NCI-H2081 treated with DMSO at 0.1 percent for 48 hours (cell line): Measurements from ENCODE around the gene SF3A1.

Source experiments
- DNase-seq: peaks from one replicate; lab custom pipeline; 2025; lab: John Stamatoyannopoulos, UW

SF3A1 gene

DNA sequence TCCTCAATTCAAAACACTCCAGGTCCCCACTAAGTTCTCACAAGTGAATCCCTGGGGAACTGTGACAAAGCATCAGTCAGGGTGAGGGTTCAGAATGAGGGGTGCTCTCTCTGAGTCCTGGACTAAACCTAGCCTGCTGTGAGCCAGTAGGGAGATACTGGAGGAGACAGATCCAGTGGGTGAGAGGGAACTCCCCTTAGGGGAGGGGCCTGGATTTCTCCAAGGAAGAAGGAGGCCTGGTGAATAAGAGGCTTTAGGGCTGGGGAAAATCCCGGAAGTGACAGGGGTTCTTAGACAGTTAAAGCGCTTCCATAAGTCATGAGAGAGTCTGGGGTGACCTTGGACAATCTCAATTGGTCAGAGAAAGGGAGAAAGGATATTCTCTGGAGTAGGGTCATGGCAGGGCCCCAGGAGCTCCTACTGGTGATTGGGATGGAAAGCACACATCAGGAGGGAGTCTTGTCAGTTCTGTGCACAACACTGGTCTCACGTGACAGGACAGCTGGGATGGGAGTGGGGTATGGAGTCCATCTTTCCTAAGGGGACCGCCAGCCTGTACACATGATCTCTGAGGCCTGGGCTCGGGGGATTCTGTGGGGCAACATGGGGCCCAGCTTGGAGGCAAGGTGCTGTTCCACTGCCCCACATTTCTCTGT lies 31.5 kb downstream of the SF3A1 start:
- no peak for DNase-seq

DNA sequence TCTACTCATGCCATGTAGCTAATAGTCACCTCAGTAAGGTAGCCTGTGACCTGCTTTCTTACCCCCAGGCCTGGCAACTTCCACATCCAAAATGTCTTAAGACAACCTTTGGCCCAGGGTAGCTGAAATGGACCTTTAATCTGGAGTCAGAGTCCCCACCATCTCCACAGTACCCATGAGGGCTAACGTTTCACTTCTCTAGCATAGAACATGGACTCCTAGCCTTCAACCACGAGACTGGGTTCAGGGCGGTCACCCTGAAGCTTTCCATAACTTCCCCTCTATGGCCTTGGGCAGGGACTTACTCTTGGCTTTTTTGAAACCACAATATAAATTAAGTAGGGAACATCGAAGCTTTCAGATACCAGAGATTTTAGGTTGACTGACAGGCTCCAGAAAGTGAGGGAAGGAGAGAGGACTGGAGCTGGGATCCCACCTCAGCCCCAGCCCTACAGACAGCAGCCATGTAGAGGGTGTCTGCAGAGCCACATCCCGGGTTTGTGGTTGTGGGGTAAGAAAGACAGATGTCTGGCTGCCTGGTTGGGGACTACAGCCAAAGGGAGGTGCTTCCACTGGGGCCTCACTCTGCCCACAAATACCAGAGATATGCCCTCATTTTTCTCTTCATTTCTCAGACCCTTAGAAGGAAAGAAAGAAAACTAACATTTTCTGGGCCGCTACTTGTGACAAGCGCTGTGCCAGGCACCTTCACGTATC lies 32.5 kb downstream of the SF3A1 start:
- DNase-seq: no peak

DNA sequence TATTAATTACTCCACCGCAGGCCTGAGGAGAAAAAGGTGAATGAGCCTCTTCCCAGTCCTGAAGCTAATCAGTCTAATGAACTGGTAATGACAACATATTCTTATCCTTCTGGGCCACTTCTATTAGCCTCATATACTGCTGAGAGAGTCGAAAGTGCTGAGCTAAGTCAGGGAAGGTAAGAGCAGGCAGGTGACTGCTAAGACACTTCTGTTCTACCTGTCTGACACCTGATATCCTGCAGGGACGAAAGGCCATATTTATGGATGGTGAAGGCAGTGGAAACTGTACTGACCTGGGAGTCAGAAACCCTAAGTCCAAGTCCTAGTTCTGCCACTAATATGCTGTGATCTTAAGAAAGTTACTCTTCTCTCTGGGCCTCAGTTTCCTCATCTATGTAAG lies 33.4 kb downstream of the SF3A1 start:
- DNase-seq: no peak

DNA sequence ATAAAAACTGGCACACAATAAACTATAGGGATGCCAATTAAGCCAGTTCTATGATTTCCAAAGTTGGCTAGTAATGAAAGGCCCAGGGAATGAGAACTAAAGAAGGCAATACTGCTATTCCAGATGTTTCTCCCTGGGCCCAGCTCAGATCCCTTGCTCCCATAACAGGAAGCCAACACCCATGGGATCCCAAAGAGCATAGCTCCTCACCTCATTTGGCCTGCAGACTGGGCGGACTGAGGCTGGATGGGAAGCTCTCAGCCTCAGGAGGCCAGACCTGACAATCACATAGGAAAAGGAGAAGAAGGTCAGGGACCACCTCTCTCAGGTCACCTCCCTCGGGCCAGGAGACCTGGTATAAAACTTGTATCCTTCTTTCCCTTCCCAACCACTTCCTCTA lies 35.2 kb downstream of the SF3A1 start:
- DNase-seq: no peak

DNA sequence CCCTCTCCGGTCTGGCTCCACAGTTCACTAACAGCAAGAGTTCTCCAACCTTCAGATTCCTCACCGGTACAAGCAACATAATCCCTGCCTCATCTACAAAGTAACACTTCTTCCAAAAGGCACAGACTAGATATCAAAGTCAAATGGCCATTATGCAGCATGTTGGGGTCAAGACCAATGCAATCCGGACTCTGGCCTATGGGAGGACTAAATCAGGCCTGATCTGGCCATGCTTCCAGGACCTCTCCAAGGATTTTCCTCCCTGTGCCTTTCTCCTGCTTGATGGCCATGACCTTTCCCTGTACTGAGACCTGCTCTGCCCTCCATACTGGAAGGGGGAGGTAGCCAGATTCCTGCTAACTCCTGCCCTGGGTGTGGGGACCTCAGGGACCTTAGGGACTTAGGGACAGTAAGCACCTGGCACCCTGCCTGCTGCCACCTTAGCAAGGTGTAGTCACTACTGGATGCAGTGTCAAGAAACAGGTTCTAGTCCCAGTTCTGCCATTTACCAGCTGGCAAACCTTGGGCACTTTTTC lies 36.6 kb downstream of the SF3A1 start:
- no peak for DNase-seq

DNA sequence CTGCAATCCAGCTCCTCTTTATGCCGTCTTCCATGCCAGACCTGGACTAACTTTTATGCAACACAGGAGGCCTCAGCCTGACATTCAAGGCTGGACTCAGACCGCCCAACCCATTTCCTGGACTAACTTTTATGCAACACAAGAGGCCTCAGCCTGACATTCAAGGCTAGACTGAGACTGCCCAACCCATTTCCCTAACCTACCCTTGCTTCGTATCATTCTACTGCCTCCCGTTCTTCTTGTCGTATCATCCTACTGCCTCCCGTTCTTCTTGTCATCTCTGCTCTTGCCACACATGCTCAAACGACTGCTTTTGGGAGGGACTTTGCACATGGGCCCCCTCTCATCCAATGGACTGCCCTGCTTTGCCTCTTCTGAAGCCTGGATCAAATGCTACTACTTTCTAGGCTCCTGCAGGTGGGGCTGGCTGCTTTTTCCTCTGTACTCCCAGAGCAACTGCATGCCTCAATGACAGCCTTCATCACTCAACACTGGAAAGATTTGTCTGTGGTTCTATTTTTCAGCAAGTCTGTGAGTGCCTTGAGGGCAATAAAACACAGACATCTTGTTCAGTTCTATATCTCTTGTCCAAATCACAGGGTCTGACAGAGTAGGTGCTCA lies 37.8 kb downstream of the SF3A1 start:
- no peak for DNase-seq

DNA sequence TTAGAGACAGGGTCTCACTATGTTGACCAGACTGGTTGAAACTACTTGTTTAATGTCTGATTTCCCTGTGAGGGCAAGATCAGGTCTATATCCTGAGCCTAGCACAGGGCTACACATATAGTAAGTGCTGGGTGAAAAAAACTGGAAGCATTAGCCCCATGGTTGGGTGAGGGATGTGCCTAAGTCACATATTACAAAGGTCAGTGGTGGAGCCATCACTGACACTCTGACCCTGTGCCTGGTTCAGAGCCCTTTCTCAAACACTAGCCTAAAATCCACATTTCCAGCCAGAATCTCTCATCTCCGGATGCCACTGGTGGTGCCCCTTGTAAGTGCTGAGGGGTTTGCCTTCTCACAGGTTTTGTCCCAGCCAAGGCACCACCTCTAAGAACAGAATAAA lies 38.9 kb downstream of the SF3A1 start:
- no peak for DNase-seq

DNA sequence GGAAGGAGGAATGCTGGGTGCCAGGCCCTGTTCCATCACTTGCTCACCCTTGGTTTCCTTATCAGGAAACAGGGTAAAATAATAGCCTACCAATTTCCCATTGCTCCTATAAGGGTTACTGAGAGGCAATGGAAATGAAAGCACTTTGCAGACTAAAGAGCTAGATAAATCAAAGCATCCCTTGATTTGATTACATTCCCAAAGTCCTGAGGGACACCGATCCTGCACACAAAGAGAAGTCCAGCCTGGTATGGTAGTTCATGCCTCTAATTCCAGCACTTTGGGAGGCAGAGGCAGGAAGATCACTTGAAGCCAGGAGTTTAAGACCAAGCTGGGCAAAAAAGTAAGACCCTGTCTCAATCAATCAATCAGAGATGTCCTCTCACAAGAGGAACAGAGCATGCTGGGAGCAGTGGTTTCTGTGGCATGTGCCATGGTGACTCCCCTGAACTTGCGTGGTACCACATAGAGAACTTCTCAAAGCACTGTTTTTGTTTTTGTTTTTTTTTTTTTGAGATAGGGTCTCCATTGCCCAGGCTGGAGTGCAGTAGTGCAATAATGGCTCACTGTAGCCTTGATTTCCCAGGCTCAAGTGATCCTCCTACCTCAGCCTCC lies 40.6 kb downstream of the SF3A1 start:
- DNase-seq: no peak

DNA sequence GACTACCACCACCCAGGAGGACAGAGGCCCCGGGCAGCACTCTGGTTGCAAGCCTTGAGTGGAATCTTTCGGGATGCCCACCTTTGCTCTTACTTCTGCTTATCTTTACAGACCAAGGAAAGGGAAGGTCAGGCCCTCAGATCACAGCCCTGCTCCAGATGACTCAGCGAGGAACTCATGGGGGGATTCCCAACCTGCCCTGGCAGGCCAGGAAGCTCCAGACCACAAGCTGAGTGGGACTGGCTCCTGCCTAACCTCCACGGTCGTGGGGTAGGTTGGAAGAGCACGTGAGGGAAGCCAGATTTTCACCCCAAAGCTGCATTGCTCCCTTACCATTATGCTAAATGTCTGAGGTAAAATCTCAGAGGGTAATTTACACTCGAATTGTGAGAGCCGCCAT lies 41.8 kb downstream of the SF3A1 start:
- no peak for DNase-seq

DNA sequence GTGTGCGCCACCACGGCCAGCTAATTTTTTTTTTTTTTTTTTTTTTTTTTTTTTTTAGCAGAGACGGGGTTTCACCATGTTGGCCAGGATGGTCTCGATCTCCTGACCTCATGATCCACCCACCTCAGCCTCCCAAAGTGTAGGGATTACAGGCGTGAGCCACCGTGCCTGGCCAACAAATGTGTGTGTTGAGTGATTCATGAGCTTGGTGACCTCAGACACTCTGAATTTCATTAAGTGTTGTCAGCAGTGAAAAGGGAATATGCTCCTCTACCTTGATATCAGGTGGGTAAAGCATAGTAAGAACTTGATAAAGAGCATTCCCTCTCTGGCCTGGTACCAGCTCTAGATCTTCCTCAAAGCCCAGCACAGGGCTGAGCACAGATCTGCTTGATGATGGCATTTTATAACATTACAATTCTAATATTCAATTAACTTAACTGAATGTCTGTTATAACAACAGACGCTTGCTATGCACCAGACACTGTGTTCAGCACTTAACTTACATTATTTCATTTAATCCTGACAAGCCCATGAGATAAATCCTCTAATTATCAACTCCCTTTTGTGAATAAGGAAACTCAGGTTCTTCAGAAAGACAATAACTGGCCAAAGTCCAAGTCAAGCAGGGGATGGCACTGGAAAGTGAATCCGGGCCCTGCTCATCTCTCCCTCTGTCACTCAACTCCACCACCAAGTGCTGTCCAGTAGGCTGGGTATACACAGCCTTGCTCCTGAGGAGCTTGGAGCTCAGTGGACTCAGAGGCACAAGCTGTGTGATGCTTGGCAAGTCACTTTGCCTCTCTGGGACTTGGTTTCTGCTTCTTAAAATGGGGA lies 42.9 kb downstream of the SF3A1 start:
- no peak for DNase-seq

DNA sequence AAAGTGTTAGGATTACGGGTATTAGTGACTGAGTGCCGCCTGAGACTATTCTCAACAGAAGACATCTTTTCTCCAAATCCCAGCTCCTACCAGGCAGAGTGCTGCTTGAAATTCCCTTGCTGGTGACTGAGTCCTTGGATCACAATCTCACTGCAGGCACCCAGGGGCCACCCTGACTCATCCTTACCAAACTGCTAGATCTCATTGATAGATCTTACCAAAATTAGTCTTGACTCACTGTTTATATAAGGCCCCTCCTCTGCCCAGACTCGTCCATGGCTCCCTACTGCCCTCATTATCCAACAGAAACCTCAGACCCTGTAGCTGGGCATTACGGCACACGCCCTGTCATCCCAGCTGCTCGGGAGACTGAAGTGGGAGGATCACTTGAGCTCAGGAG lies 44.6 kb downstream of the SF3A1 start:
- no peak for DNase-seq

DNA sequence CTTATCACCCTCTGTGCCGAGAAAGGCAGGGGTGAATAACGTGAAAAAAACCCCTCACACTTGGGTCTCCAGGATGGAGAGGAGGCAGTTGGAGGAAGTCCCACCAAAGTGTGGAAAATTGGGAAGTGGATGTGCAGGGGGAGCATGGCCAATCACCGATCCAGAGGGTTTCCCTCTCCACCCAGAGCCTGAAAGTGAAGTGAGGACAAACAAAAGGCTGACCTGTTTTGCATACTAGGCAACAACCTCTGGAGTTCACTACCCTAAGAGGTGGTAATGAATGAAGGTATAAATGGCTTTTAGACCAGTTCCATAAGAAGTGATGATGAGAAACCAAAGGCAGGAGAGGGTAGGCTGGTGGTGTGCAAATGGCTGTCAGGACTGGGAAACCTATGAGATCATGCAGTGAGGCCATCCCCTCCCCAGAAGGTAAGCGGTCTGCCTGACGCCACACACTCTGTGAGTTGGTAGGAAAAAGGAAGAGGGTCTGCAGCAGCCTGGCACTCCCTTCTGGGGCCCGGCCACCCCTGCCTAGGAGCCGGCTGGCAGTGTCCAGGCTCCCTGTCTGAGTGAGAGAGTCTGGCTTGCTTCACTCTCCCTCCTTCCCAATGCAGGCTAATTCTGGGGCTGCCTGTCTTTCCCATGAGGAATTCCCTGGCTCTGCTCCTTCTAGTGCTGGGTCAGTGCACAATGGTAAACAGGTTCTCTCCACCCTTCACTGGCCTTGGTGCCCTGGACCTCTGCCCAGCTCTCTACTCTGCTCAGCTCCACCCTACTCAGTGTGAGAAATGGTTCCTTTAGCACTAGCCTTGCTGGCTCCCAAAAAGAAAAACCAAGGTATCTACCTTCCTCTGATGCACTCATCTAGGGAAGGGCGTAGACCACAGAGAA lies 45.6 kb downstream of the SF3A1 start:
- no peak for DNase-seq

DNA sequence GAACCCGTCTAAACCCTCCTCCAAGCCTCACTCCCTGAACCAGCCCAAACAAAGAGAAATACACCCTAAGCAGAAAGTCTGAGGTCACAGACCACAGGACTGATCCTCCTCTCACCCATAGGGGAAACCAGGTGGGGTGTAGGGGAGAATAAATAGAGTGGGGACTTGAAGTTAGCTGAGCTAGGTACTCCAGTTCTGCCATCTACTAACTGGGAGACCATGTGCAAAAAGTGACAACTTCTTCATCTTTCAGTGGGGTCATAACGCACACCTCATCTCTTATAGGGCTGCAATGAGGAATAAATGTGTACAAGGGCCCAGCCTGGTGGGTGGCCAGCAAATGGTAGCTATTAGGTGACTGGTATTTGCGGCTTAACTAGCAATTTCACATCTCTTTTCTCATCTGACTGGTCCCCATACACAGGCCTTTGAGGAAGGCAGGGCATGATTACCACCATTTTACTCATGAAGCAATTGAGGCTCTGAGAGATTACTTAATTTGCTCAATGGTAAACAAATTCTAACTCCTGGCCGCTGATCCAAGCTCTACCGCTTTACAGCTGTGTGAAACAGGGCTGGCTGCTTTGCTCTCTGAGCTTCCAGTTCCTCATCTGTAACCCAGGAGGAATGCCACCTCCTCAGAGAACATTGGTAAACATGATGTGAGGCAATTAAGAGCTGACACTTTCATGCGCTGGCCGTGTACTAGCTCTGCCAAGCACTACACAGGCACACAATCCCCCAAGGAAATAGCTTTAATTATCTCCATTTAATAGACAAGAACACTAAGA lies 46.5 kb downstream of the SF3A1 start:
- DNase-seq: no peak

DNA sequence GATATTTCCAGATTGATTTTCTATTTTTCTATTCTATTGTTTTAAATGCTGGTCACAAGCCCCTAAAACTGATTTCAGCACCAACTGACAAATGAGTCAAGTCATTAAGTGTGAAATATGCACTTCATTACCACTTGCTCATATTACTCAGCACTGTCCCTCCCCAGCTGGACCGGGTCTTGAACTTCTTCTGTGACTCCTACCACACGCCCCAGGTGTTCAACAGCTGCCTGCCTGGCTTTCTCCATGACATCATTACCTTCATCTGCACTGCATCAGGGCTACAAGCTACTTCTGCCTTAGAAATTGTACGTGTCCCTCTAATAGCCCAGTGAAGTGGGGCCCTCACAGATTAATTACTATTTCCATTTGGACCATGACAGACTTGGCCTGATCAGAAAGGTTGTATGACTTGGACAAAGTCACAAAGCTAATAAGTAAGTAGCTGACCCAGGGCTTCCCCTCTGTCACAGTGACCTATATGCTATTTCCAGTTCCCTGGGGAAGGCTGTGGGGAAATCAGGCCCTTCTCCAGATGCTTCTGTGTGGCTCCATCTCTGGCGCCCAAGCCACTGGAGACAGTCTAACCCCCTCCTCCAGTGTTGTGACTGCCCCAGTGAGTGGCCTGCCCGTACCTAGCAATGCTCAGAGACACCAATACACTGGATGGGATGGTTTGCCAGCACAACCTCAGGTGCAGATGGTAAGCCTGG lies 48.0 kb downstream of the SF3A1 start:
- no peak for DNase-seq

DNA sequence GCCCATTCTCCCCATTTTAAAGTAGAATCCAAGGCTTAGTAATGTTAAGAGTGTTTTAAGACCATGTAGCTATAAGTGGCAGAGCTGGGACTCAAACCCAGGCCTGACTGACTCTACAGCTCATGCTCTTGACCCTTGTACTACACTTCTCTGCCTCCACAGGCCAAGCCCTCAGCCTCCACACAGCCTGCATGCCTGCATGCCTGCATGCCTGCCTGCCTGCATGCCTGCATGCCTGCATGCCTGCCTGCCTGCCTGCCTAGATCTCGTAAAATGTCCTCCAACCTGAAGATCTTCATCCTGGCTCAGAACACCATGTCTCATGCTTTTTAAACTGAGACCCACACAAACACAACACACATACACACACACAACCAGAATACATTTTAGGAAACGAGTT lies 48.6 kb downstream of the SF3A1 start:
- DNase-seq: no peak

DNA sequence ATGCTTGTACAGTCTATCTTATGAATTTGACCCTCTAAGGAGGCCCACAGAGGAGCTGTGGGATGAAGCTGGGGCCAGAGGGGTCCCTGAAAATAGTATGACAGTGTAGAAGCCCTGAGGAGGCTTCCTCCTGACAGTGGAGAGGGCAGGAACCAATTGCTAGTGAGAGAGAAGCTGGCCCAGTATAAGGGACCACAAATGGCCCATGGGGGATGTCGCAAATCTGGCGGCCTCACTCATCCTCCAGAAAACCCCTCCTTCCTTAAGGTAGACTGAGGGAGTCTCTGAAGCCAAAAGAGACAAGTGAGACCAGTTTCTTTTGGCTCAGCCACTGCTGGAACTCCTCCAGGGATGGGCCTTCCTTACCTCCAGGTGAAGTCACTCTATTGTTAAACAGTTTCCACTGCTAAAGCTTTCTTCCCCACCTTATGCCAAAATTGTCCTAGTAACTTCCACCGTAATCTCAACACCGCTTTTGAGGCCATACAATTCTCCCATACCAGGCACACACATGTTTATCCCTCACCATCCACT lies 49.6 kb downstream of the SF3A1 start:
- DNase-seq: no peak

DNA sequence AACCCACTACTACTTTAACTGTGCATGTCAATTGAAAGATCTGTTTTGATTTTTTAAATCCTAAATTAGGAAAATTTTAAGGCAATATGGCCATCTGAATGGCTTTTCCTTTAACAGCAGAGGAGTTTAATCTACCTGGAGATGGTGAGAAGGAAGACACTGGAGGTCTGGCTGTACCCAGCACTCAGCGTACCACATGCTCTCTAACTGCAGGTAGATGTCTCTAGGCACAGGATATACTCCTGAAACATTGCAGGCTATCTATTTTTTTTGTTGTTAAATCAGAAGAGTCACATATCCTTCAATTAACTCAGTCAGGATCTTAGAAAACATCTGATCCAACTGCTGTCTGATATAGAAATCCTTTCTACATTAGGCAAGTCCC lies 50.1 kb downstream of the SF3A1 start:
- no peak for DNase-seq

DNA sequence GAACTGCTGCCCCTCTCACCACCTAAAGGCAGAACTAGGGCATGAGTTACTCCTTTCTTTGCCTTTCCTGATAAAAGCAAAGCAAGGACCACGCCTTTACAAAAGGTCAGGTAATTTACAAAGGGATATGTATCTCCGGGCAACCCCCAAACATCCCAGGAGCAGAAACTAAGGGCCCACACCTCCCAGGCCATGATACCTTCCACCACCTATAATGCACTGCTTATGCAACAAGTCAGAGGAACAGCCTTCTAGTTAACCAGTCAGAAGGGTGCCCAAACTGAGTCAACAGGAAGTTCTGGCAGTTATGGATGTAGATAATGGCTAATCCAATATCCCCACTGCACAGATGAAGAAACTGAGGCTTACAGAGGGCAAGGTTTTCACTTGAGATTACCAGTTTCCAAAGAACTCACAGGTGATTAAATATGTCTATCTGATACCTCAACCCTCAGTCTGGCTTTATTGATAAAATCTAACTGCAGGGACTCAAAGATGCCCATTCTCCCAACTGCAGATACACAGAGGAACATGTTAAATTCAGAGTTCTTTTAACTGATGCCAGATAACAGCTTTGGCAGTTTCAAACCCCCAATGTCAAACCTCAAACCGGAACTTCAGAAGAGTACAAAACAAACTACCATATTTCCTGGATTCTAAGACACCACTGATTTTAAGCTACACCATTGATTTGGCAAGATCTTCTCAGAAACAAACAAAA lies 50.6 kb downstream of the SF3A1 start:
- DNase-seq: no peak

DNA sequence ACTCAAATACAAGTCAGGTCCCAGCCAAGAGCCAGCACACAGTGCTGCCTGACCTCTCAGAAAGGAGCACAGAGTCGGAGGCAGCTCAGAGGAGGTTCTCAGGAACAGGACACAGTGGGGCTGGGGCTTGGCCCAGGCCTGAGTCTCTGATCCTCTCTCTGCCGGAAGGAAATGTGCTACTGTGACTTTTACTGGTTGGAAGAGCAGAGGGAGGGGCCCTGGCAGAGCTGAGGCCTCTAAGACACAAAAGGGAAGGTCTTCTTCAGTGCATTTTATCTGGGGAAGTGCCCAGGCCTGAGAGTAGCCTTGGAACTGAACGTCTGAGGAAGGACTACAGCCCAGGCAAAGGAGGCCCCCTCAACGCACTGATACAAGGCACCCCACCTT lies 51.2 kb downstream of the SF3A1 start:
- no peak for DNase-seq
